Rectal smooth muscle tissue (tissue), 1 donor: ENCODE data around the gene TRIM2.
"Not testable (repeated sequence)": the region's sequence is repeated elsewhere in the genome, so short reads cannot be mapped to it uniquely, and the experiment has no call there.

Source experiments
- H3K27ac ChIP-seq: one replicate; pipeline ENCODE4 v1.7.0; 2013; ENCODE audit warnings: low read depth, low read length, inconsistent platforms
- H3K27me3 ChIP-seq: one replicate; pipeline ENCODE4 v1.7.0; 2013; ENCODE audit warnings: low read length; ENCODE audit not compliant: control insufficient read depth, insufficient read depth
- H3K36me3 ChIP-seq: one replicate; pipeline ENCODE4 v1.7.0; 2013; ENCODE audit warnings: low read length; ENCODE audit not compliant: control insufficient read depth, insufficient read depth
- H3K4me1 ChIP-seq: one replicate; pipeline ENCODE4 v1.7.0; 2013; ENCODE audit warnings: low read length; ENCODE audit not compliant: control insufficient read depth, insufficient read depth
- H3K4me3 ChIP-seq: one replicate; pipeline ENCODE4 v1.7.0; 2013; ENCODE audit warnings: low read length
- H3K9ac ChIP-seq: one replicate; pipeline ENCODE4 v1.7.0; 2013; ENCODE audit warnings: low read length

The TRIM2 gene

GRCh38 chr4:153198719-153199118 lies 5.5 kb upstream of the TRIM2 start:
- H3K9ac ChIP-seq, result no peak overlapping the region
- H3K4me3 ChIP-seq, result no peak overlapping the region
- no peaks in the 10 kb centered on the region for H3K36me3 ChIP-seq
- no peaks in the 10 kb centered on the region for H3K4me1 ChIP-seq
- H3K27ac ChIP-seq, result no peak overlapping the region
- no peaks in the 10 kb centered on the region for H3K27me3 ChIP-seq

GRCh38 chr4:153203746-153204145 lies 497 bp upstream of the TRIM2 start:
- not testable (repeated sequence) for H3K4me1 ChIP-seq, H3K36me3 ChIP-seq, H3K27me3 ChIP-seq, H3K9ac ChIP-seq, H3K27ac ChIP-seq
- peak overlapping the region; percentile 52 for H3K4me3 ChIP-seq

- H3K4me1 ChIP-seq, result no peaks in the 10 kb centered on the region
- H3K4me3 ChIP-seq, result peak overlapping the region; percentile 52
- H3K27ac ChIP-seq, result no peak overlapping the region
Measured at GRCh38 chr4:153204728-153205648, 745 bp downstream of the TRIM2 start.

GRCh38 chr4:153205757-153206156 lies 1.5 kb downstream of the TRIM2 start:
- H3K27ac ChIP-seq, result no peak overlapping the region
- no peaks in the 10 kb centered on the region for H3K36me3 ChIP-seq
- no peaks in the 10 kb centered on the region for H3K27me3 ChIP-seq
- H3K9ac ChIP-seq, result no peak overlapping the region
- H3K4me3 ChIP-seq, result peak overlapping the region; percentile 52
- no peaks in the 10 kb centered on the region for H3K4me1 ChIP-seq

More at GRCh38 chr4:153204728-153205648, 745 bp downstream of the TRIM2 start:
- H3K36me3 ChIP-seq, result no peaks in the 10 kb centered on the region
- no peaks in the 10 kb centered on the region for H3K27me3 ChIP-seq
- H3K9ac ChIP-seq, result peak overlapping the region; percentile 6

GRCh38 chr4:153206534-153206933 lies 2.3 kb downstream of the TRIM2 start:
- no peaks in the 10 kb centered on the region for H3K4me1 ChIP-seq
- no peak overlapping the region for H3K9ac ChIP-seq
- H3K27ac ChIP-seq, result no peak overlapping the region
- no peaks in the 10 kb centered on the region for H3K36me3 ChIP-seq
- peak overlapping the region; percentile 6 for H3K4me3 ChIP-seq
- no peaks in the 10 kb centered on the region for H3K27me3 ChIP-seq

GRCh38 chr4:153207027-153207426 lies 2.8 kb downstream of the TRIM2 start:
- Histone ChIP-seq H3K27me3 (no peaks in the 10 kb centered on the region), H3K4me3 (no peak overlapping the region), H3K4me1 (no peaks in the 10 kb centered on the region), H3K27ac (no peak overlapping the region), H3K9ac (no peak overlapping the region), H3K36me3 (no peaks in the 10 kb centered on the region)

- Histone ChIP-seq H3K9ac (no peak overlapping the region), H3K27ac (no peak overlapping the region), H3K36me3 (no peaks in the 10 kb centered on the region), H3K4me3 (no peak overlapping the region), H3K4me1 (no peaks in the 10 kb centered on the region), H3K27me3 (no peaks in the 10 kb centered on the region)
Measured at GRCh38 chr4:153207567-153207966, 3.3 kb downstream of the TRIM2 start.

- H3K4me1 ChIP-seq, result no peaks in the 10 kb centered on the region
- no peak overlapping the region for H3K4me3 ChIP-seq
- no peak overlapping the region for H3K9ac ChIP-seq
- H3K27ac ChIP-seq, result no peak overlapping the region
- no peaks in the 10 kb centered on the region for H3K36me3 ChIP-seq
- H3K27me3 ChIP-seq, result no peaks in the 10 kb centered on the region
Measured at GRCh38 chr4:153209410-153209809, 5.2 kb downstream of the TRIM2 start.

- H3K36me3 ChIP-seq, result no peaks in the 10 kb centered on the region
- peaks cover 2% of the 10 kb centered on the region for H3K27me3 ChIP-seq
- H3K4me3 ChIP-seq, result no peak overlapping the region
- H3K9ac ChIP-seq, result no peak overlapping the region
- H3K4me1 ChIP-seq, result no peaks in the 10 kb centered on the region
- H3K27ac ChIP-seq, result no peak overlapping the region
Measured at GRCh38 chr4:153210727-153211126, 6.5 kb downstream of the TRIM2 start.

GRCh38 chr4:153211986-153212728 lies 7.9 kb downstream of the TRIM2 start:
- Histone ChIP-seq H3K27me3 (peaks cover 2% of the 10 kb centered on the region), H3K4me1 (no peaks in the 10 kb centered on the region), H3K36me3 (no peaks in the 10 kb centered on the region), H3K9ac (no peak overlapping the region), H3K27ac (no peak overlapping the region), H3K4me3 (no peak overlapping the region)

GRCh38 chr4:153212736-153213135 lies 8.5 kb downstream of the TRIM2 start:
- Histone ChIP-seq H3K27me3 (peaks cover 2% of the 10 kb centered on the region), H3K4me1 (no peaks in the 10 kb centered on the region), H3K4me3 (no peak overlapping the region), H3K27ac (no peak overlapping the region), H3K36me3 (no peaks in the 10 kb centered on the region), H3K9ac (no peak overlapping the region)

GRCh38 chr4:153215921-153216320 lies 11.7 kb downstream of the TRIM2 start:
- peaks cover 2% of the 10 kb centered on the region for H3K27me3 ChIP-seq
- no peaks in the 10 kb centered on the region for H3K4me1 ChIP-seq
- H3K4me3 ChIP-seq, result no peak overlapping the region
- no peak overlapping the region for H3K27ac ChIP-seq
- H3K9ac ChIP-seq, result no peak overlapping the region
- H3K36me3 ChIP-seq, result no peaks in the 10 kb centered on the region
